ENCODE results near the gene ICA1. TPM values are rescaled to one million over a fixed set of nuclear protein-coding genes. Genes with fewer than 3 reads are reported as not detected.

The ICA1 gene
- total and polyA plus RNA-seq, 2 donors (not counting 3 experiments of a cell fraction or from before 2014, with no cell fraction given), result 19.0 to 47.1 TPM

DNA sequence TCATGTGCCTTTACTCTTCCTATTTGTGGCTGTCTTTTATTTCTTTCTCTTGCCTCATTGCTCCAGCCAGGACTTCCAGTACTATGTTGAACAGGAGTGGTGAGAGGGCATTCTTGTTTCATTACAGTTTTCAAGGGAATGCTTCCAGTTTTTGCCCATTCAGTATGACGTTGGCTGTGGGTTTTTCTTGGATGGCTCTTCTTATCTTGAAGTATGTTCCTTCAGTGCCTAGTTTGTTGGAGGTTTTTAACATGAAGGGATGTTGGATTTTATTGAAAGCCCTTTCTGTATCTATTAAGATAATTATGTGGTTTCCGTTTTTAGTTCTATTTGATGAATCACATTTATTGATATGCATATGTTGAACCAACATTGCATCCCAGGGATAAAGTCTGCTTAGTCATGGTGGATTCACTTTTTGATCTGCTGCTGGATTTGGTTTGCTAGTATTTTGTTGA lies 196.6 kb downstream of the ICA1 start:
- no TSS peak for BruUV-seq (replicated peaks)
- Histone ChIP-seq H3K9me3 (replicated peaks; ENCODE audit: control insufficient read depth, insufficient read depth, low read length) (no peaks in the 10 kb centered on the region), H3K27me3 (ENCODE audit: control insufficient read depth in 2 of 2, insufficient read depth in 2 of 2, low read length in 2 of 2) (no peaks in the 10 kb centered on the region), H2AFZ (ENCODE audit: low read depth, low read length) (no peak overlapping the region), H3K36me3 (ENCODE audit: control insufficient read depth in 2 of 2, extremely low read depth in 1 of 2, insufficient read depth in 2 of 2, low read length in 2 of 2) (no peaks in the 10 kb centered on the region), H3K4me2 (ENCODE audit: insufficient read depth, low read length) (no peak overlapping the region), H4K20me1 (replicated peaks; ENCODE audit: control insufficient read depth, extremely low read depth, insufficient read depth, low read length) (no peaks in the 10 kb centered on the region), H3K4me1 (ENCODE audit: control insufficient read depth, extremely low read depth, insufficient read depth, low read length) (no peaks in the 10 kb centered on the region), H3K4me3 (replicated peaks in 1 of 3; ENCODE audit: insufficient read depth in 1 of 3, low read depth in 1 of 3, low read length in 3 of 3) (no peak overlapping the region), H3K9me1 (replicated peaks; ENCODE audit: control insufficient read depth, extremely low read depth, insufficient read depth, low read length) (no peaks in the 10 kb centered on the region), H3K27ac (ENCODE audit: insufficient read depth, low read depth, low read length) (no peak overlapping the region), H3K79me2 (ENCODE audit: control insufficient read depth, insufficient read depth, low read length) (no peaks in the 10 kb centered on the region), H3K9ac (replicated peaks; ENCODE audit: extremely low read depth, insufficient read depth, low read length) (no peak overlapping the region)
- dilution Hi-C loops (cut with MboI; ENCODE audit: extremely low pct_ligation_motif_present, low sequenced_read_pairs) (no loop called here), intact Hi-C loops (cut with micrococcal nuclease) (no loop called here)
- DNase-seq (ENCODE audit: low read depth, low spot score) (no peak), FAIRE-seq (no peak)
- no peak for TF ChIP-seq JUN (IDR thresholded peaks at IDR 0.05; ENCODE audit: borderline replicate concordance, insufficient read depth, insufficient read length, low read depth)
- TF ChIP-seq, protein P1, sequence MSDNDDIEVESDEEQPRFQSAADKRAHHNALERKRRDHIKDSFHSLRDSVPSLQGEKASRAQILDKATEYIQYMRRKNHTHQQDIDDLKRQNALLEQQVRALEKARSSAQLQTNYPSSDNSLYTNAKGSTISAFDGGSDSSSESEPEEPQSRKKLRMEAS (IDR thresholded peaks at IDR 0.05; ENCODE audit: insufficient read depth, insufficient read length), result no peak
- TF ChIP-seq EZH2 (IDR thresholded peaks at IDR 0.05; ENCODE audit: borderline replicate concordance, low read depth, low read length, severe bottlenecking), result no peak
- TF ChIP-seq GATA2 (IDR thresholded peaks at IDR 0.05; ENCODE audit: insufficient read depth, insufficient read length, low read depth, low read length), result no peak
- TF ChIP-seq MYC (IDR thresholded peaks at IDR 0.05; ENCODE audit: low read depth, low read length), result no peak
- TF ChIP-seq, protein P2, sequence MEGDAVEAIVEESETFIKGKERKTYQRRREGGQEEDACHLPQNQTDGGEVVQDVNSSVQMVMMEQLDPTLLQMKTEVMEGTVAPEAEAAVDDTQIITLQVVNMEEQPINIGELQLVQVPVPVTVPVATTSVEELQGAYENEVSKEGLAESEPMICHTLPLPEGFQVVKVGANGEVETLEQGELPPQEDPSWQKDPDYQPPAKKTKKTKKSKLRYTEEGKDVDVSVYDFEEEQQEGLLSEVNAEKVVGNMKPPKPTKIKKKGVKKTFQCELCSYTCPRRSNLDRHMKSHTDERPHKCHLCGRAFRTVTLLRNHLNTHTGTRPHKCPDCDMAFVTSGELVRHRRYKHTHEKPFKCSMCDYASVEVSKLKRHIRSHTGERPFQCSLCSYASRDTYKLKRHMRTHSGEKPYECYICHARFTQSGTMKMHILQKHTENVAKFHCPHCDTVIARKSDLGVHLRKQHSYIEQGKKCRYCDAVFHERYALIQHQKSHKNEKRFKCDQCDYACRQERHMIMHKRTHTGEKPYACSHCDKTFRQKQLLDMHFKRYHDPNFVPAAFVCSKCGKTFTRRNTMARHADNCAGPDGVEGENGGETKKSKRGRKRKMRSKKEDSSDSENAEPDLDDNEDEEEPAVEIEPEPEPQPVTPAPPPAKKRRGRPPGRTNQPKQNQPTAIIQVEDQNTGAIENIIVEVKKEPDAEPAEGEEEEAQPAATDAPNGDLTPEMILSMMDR (IDR thresholded peaks at IDR 0.05; ENCODE audit: extremely low read depth in 1 of 2, insufficient read depth in 1 of 2, low read depth in 1 of 2, low read length in 2 of 2), result no peak
- TF ChIP-seq POLR2AphosphoS5 (IDR thresholded peaks at IDR 0.05; ENCODE audit: insufficient read depth, low read depth, low read length), result no peak
- no peak for TF ChIP-seq FOS (IDR thresholded peaks at IDR 0.05; ENCODE audit: borderline replicate concordance, insufficient read depth, low read length)
- no peak for TF ChIP-seq POLR2A (IDR thresholded peaks at IDR 0.05; ENCODE audit: low read depth, low read length)
- ChIA-PET POLR2A (no interaction called here), CTCF (no interaction called here)

Measured in endothelial cell of umbilical vein (primary cell).